SU-DHL-6 (cell line): ENCODE measurements around the gene NVL.

Experiments
- H2AFZ ChIP-seq: fragments of 200-600 bp; sonication (generic); 2 replicates; pipeline ENCODE4 v1.6.1; 2014; ENCODE audit warnings: low read depth, mild to moderate bottlenecking, moderate library complexity, mixed read lengths, antibody characterized with exemption, low read length; ENCODE audit not compliant: severe bottlenecking
- H3F3A ChIP-seq: fragments of 200-600 bp; shearing (Covaris generic); 2 replicates; pipeline ENCODE4 v1.6.0; 2016; ENCODE audit warnings: antibody characterized with exemption, mild to moderate bottlenecking; ENCODE audit not compliant: insufficient read depth
- H3K27ac ChIP-seq: fragments of 200-600 bp; sonication (generic); 2 replicates; pipeline ENCODE4 v1.5.1; 2016; ENCODE audit warnings: low read depth, mild to moderate bottlenecking, low read length, moderate library complexity, mixed read lengths
- H3K27me3 ChIP-seq: fragments of 200-600 bp; sonication (generic), shearing (Covaris generic); 2 replicates; pipeline ENCODE4 v1.6.0; 2014; ENCODE audit warnings: mild to moderate bottlenecking, low read length
- H3K36me3 ChIP-seq: fragments of 200-600 bp; sonication (generic); 2 replicates; pipeline ENCODE4 v1.6.1; 2014; ENCODE audit warnings: mild to moderate bottlenecking, low read length, mixed read lengths
- H3K4me2 ChIP-seq: fragments of 300-600, 200-600 bp; shearing (Covaris generic), sonication (generic); 2 replicates; pipeline ENCODE4 v1.6.0; 2014; ENCODE audit warnings: low read length, low read depth, mild to moderate bottlenecking; ENCODE audit not compliant: poor library complexity, severe bottlenecking
- H3K4me3 ChIP-seq: fragments of 200-600 bp; sonication (generic); 2 replicates; pipeline ENCODE4 v1.5.1; 2014; ENCODE audit warnings: antibody characterized with exemption, low read length, mild to moderate bottlenecking, mixed read lengths; ENCODE audit not compliant: insufficient read depth, poor library complexity, severe bottlenecking
- H3K79me2 ChIP-seq: fragments of 200-600 bp; sonication (generic); 2 replicates; pipeline ENCODE4 v1.6.1; 2014; ENCODE audit warnings: mild to moderate bottlenecking, low read length, moderate library complexity; ENCODE audit not compliant: insufficient read depth
- H3K9ac ChIP-seq: fragments of 200-600 bp; sonication (generic); 2 replicates; pipeline ENCODE4 v1.7.0; 2014; ENCODE audit warnings: mild to moderate bottlenecking, low read length
- H3K9me2 ChIP-seq: fragments of 200-600 bp; sonication (generic); replicated peaks from 2 replicates; pipeline ENCODE4 v1.6.1; 2014; ENCODE audit warnings: low read length; ENCODE audit not compliant: insufficient read depth
- H3K9me3 ChIP-seq: fragments of 200-600 bp; sonication (generic); 2 replicates; pipeline ENCODE4 v1.6.1; 2014; ENCODE audit warnings: low read length, mixed read lengths; ENCODE audit not compliant: insufficient read depth
- H4K20me1 ChIP-seq: fragments of 200-600 bp; sonication (generic); 2 replicates; pipeline ENCODE4 v1.6.1; 2014; ENCODE audit warnings: low read depth, mild to moderate bottlenecking, antibody characterized with exemption, low read length, moderate library complexity, mixed read lengths
- CTCF ChIP-seq: fragments of 200-600 bp; sonication (generic); IDR thresholded peaks from one replicate; pipeline ENCODE4 v1.5.1; 2017; ENCODE audit warnings: antibody characterized with exemption, mild to moderate bottlenecking, low read length, moderate library complexity; ENCODE audit not compliant: insufficient read depth, poor library complexity, severe bottlenecking
- EZH2phosphoT487 ChIP-seq: fragments of 200-600 bp; sonication (generic), shearing (Covaris generic); conservative IDR thresholded peaks from 2 replicates; pipeline ENCODE4 v1.6.1; 2018; ENCODE audit warnings: mild to moderate bottlenecking, antibody characterized with exemption, low read length, moderate library complexity, mixed read lengths

The NVL gene

GRCh38 chr1:224219612-224220059, 110.3 kb downstream of the NVL start:
- no peaks in the 10 kb centered on the region for H3K9me2 ChIP-seq
- H3K4me2 ChIP-seq: no peak overlapping the region
- H3F3A ChIP-seq: no peaks in the 10 kb centered on the region
- no peaks in the 10 kb centered on the region for H4K20me1 ChIP-seq
- H3K9ac ChIP-seq: no peak overlapping the region
- H2AFZ ChIP-seq: no peak overlapping the region
- no peaks in the 10 kb centered on the region for H3K36me3 ChIP-seq
- no peaks in the 10 kb centered on the region for H3K79me2 ChIP-seq
- no peaks in the 10 kb centered on the region for H3K9me3 ChIP-seq
- H3K27ac ChIP-seq: no peak overlapping the region
- H3K27me3 ChIP-seq: no peaks in the 10 kb centered on the region
- TF ChIP-seq CTCF: no peak
- TF ChIP-seq EZH2phosphoT487: no peak
- H3K4me3 ChIP-seq: no peak overlapping the region

DNA sequence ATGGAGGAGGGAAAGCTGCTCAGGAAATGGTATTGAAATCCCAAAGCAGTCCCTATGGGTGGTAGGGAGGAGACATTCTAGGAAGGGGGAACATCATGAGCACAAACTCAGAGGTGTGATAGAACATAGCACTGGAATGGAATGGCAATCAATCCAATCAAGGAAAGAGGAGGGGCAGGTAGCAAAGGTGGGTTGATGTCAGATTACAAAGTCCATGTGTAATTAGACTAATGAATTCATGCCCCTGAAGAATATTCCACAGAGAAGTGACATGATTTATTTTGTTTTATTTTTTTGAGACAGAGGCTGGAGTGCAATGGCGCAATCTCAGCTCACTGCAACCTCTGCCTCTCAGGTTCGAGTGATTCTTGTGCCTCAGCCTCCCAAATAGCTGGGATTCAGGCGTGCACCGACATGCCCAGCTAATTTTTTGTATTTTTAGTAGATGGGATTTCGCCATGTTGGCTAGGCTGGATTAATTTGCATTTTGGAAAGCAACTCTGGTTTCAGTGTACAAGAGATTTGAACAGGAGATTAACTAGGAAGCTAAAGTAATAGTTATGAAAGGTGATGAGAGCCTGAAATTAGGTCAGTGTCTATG, 110.9 kb downstream of the NVL start:
- Histone ChIP-seq H3K9me3 (no peaks in the 10 kb centered on the region), H3K9ac (no peak overlapping the region), H3K27me3 (no peaks in the 10 kb centered on the region), H3K9me2 (no peaks in the 10 kb centered on the region), H3K36me3 (no peaks in the 10 kb centered on the region), H2AFZ (no peak overlapping the region), H4K20me1 (no peaks in the 10 kb centered on the region), H3K27ac (no peak overlapping the region), H3F3A (no peaks in the 10 kb centered on the region), H3K4me2 (no peak overlapping the region), H3K4me3 (no peak overlapping the region), H3K79me2 (no peaks in the 10 kb centered on the region)
- TF ChIP-seq CTCF: no peak
- TF ChIP-seq EZH2phosphoT487: no peak

DNA sequence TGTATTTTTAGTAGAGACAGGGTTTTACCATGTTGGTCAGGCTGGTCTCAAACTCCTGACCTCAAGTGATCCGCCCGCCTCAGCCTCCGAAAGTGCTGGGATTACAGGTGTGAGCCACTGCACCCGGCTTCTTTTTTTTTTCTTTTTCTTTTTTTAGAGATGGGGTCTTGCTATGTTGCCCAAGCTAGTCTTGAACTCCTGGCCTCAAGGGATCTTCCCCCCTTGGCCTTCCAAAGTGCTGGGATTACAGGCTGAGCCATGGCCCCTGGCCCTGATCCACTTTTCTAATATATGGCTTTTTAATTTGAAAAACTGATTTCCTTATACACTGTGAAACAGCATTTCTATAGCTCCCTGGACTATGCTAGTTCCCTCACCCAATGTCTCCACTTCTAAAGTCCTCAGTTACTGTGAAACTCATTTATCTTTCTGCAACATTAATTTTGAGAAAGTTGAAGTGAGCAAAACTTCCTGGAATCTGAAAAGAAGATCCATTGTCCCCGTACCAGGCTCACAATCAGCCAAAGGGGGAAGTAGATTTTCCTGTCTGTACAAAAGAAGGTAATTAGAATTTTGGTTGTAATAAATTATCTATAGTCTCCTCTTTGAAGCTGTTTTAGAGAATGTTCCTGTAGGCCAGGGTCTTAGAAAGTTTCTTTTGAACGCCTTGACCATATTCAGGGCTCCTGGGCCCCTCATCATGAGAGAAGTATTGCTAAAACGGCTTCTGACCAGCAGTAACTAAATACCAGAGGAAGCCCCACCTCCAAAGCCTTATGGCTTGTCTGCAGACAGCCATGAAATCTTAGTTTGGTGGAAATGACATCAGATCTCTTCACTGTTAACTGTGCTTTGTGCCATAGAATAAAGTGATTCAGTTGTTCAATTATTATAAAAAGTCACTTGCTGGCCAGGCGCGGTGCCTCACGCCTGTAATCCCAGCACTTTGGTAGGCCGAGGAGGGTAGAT, 112.0 kb downstream of the NVL start:
- Histone ChIP-seq H3K27me3 (no peaks in the 10 kb centered on the region), H3K27ac (no peak overlapping the region), H3K79me2 (no peaks in the 10 kb centered on the region), H3K9me3 (no peaks in the 10 kb centered on the region), H2AFZ (peak overlapping the region; percentile 59), H3K9ac (no peak overlapping the region), H4K20me1 (no peaks in the 10 kb centered on the region), H3F3A (no peaks in the 10 kb centered on the region), H3K36me3 (no peaks in the 10 kb centered on the region), H3K9me2 (no peaks in the 10 kb centered on the region), H3K4me2 (no peak overlapping the region), H3K4me3 (no peak overlapping the region)
- no peak for TF ChIP-seq CTCF
- no peak for TF ChIP-seq EZH2phosphoT487
